ENCODE data around the gene PSG4.
"Not testable (repeated sequence)": the region's sequence is repeated elsewhere in the genome, so short reads cannot be mapped to it uniquely, and the experiment has no call there.

- TF ChIP-seq, protein P1, sequence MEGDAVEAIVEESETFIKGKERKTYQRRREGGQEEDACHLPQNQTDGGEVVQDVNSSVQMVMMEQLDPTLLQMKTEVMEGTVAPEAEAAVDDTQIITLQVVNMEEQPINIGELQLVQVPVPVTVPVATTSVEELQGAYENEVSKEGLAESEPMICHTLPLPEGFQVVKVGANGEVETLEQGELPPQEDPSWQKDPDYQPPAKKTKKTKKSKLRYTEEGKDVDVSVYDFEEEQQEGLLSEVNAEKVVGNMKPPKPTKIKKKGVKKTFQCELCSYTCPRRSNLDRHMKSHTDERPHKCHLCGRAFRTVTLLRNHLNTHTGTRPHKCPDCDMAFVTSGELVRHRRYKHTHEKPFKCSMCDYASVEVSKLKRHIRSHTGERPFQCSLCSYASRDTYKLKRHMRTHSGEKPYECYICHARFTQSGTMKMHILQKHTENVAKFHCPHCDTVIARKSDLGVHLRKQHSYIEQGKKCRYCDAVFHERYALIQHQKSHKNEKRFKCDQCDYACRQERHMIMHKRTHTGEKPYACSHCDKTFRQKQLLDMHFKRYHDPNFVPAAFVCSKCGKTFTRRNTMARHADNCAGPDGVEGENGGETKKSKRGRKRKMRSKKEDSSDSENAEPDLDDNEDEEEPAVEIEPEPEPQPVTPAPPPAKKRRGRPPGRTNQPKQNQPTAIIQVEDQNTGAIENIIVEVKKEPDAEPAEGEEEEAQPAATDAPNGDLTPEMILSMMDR (conservative IDR thresholded peaks at IDR 0.05; ENCODE audit: low read depth in 2 of 2) = not testable (repeated sequence)
- not testable (repeated sequence) for TF ChIP-seq REST (IDR thresholded peaks at IDR 0.05; ENCODE audit: unreplicated experiment); EZH2 (IDR thresholded peaks at IDR 0.05; ENCODE audit: low read depth, unreplicated experiment); POLR2AphosphoS5 (IDR thresholded peaks at IDR 0.05; ENCODE audit: low read depth); JUNB (IDR thresholded peaks at IDR 0.05; ENCODE audit: unreplicated experiment); CREB1 (CRISPR knock-in tag; IDR thresholded peaks at IDR 0.05; ENCODE audit: low read depth)
Measured at GRCh38 chr19:43215881-43216280, 10.4 kb upstream of the PSG4 start.

Data from GM23338 (cell line).